Transverse colon (tissue), 3 donors: ENCODE measurements around the gene TARS3.

Experiments used
- POLR2A ChIP-seq: fragments of 450-650 bp; IDR thresholded peaks from one replicate; pipeline ENCODE4 v1.6.1; 2016; ENCODE audit warnings: antibody characterized with exemption, mild to moderate bottlenecking, moderate library complexity
- TF ChIP-seq, protein P1 (sequence below), 5 experiments: fragments of 200-600 bp in 3 of 5; fragments of 450-650 bp in 2 of 5; sonication (generic) in 3 of 5; IDR thresholded peaks; 1 replicate in 2 of 5; 2 replicates in 3 of 5; pipeline ENCODE4 v1.5.1; 2016 to 2017; ENCODE audit warnings: antibody characterized with exemption in 5 of 5, inconsistent platforms in 3 of 5, mild to moderate bottlenecking in 2 of 5, moderate library complexity in 1 of 5

DNA sequence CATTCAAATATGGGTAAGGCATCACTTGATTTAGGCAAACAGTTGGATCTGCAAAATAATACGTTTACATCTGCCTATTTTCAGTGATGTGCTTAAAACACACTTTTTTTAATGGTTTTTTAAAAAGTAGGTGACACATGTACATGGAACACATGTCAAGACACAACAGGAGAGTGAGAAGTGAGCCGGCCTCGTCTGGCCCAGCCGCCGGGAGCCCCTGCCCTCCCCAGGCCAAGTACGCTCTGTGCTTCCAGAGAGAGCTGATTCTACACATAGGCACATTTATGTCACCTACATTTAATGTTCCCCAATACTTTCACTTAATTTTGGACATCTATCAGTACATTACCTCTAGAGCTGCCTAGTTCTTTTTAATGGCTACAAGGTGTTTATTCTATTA is 75.9 kb downstream of the TARS3 start:
- no peak for TF ChIP-seq POLR2A
- TF ChIP-seq, protein P1, sequence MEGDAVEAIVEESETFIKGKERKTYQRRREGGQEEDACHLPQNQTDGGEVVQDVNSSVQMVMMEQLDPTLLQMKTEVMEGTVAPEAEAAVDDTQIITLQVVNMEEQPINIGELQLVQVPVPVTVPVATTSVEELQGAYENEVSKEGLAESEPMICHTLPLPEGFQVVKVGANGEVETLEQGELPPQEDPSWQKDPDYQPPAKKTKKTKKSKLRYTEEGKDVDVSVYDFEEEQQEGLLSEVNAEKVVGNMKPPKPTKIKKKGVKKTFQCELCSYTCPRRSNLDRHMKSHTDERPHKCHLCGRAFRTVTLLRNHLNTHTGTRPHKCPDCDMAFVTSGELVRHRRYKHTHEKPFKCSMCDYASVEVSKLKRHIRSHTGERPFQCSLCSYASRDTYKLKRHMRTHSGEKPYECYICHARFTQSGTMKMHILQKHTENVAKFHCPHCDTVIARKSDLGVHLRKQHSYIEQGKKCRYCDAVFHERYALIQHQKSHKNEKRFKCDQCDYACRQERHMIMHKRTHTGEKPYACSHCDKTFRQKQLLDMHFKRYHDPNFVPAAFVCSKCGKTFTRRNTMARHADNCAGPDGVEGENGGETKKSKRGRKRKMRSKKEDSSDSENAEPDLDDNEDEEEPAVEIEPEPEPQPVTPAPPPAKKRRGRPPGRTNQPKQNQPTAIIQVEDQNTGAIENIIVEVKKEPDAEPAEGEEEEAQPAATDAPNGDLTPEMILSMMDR (IDR thresholded peaks at IDR 0.05), result no peak
